Fibroblast of skin of scalp (primary cell): ENCODE results near the gene UBXN1.
A peak's percentile ranks its signal among the peaks of the same experiment; 100 is the strongest.
"Not testable (repeated sequence)": the region's sequence is repeated elsewhere in the genome, so short reads cannot be mapped to it uniquely, and the experiment has no call there.

Experiments
- DNase-seq: peaks from one replicate; pipeline ENCODE4 v3.0.0-alpha.2; 2013

Gene UBXN1

GRCh38 chr11:62671608-62672389 lies 7.1 kb downstream of the UBXN1 start, which contains the start of the genes LBHD1 and UQCC3:
LBHD1 (minus strand) TSS chr11:62672267; CDS start chr11:62670031, 2,236 bp downstream.
UQCC3 (plus strand) TSS chr11:62671673; CDS start chr11:62671746, 73 bp downstream.
- DNase-seq, result peak; percentile 88

- DNase-seq, result no peak
Measured at GRCh38 chr11:62671236-62671607, 7.7 kb downstream of the UBXN1 start.

GRCh38 chr11:62669420-62670161 lies 9.3 kb downstream of the UBXN1 start:
- no peak for DNase-seq

GRCh38 chr11:62667460-62667859 lies 11.4 kb downstream of the UBXN1 start:
- no peak for DNase-seq

- DNase-seq, result no peak
Measured at GRCh38 chr11:62666259-62666926, 12.5 kb downstream of the UBXN1 start.

GRCh38 chr11:62665599-62666258 lies 13.1 kb downstream of the UBXN1 start:
- DNase-seq, result peak; percentile 39

- DNase-seq, result peak; percentile 95
Measured at GRCh38 chr11:62665075-62665598, 13.7 kb downstream of the UBXN1 start, which contains the start of the genes C11orf98 and CSKMT. C11orf98 (minus strand) TSS chr11:62665210; CDS start chr11:62665169, 41 bp downstream. CSKMT (plus strand) TSS chr11:62665312; CDS start chr11:62665880, 568 bp downstream.

- no peak for DNase-seq
Measured at GRCh38 chr11:62664405-62665074, 14.3 kb downstream of the UBXN1 start.

GRCh38 chr11:62656796-62657429 lies 22.0 kb downstream of the UBXN1 start:
- DNase-seq, result no peak

- DNase-seq, result no peak
Measured at GRCh38 chr11:62654297-62654696, 24.6 kb downstream of the UBXN1 start.

- no peak for DNase-seq
Measured at GRCh38 chr11:62652161-62653006, 26.5 kb downstream of the UBXN1 start.

GRCh38 chr11:62650283-62650682 lies 28.6 kb downstream of the UBXN1 start:
- DNase-seq, result not testable (repeated sequence)

GRCh38 chr11:62649486-62649885 lies 29.4 kb downstream of the UBXN1 start:
- DNase-seq, result no peak

GRCh38 chr11:62648967-62649364 lies 29.9 kb downstream of the UBXN1 start:
- no peak for DNase-seq

GRCh38 chr11:62648185-62648966 lies 30.5 kb downstream of the UBXN1 start:
- no peak for DNase-seq

GRCh38 chr11:62647609-62648005 lies 31.3 kb downstream of the UBXN1 start:
- no peak for DNase-seq

- no peak for DNase-seq
Measured at GRCh38 chr11:62646825-62647608, 31.9 kb downstream of the UBXN1 start.
